SU-DHL-6 (cell line): ENCODE measurements around the gene CPE.

ENCODE experiments used
- EZH2phosphoT487 ChIP-seq: fragments of 200-600 bp; sonication (generic), shearing (Covaris generic); conservative IDR thresholded peaks from 2 replicates; pipeline ENCODE4 v1.6.1; 2018; ENCODE audit warnings: mild to moderate bottlenecking, antibody characterized with exemption, low read length, moderate library complexity, mixed read lengths
- TF ChIP-seq, protein P1 (sequence below): fragments of 200-600 bp; sonication (generic); IDR thresholded peaks from one replicate; pipeline ENCODE4 v1.5.1; 2017; ENCODE audit warnings: antibody characterized with exemption, mild to moderate bottlenecking, low read length, moderate library complexity; ENCODE audit not compliant: insufficient read depth, poor library complexity, severe bottlenecking

DNA sequence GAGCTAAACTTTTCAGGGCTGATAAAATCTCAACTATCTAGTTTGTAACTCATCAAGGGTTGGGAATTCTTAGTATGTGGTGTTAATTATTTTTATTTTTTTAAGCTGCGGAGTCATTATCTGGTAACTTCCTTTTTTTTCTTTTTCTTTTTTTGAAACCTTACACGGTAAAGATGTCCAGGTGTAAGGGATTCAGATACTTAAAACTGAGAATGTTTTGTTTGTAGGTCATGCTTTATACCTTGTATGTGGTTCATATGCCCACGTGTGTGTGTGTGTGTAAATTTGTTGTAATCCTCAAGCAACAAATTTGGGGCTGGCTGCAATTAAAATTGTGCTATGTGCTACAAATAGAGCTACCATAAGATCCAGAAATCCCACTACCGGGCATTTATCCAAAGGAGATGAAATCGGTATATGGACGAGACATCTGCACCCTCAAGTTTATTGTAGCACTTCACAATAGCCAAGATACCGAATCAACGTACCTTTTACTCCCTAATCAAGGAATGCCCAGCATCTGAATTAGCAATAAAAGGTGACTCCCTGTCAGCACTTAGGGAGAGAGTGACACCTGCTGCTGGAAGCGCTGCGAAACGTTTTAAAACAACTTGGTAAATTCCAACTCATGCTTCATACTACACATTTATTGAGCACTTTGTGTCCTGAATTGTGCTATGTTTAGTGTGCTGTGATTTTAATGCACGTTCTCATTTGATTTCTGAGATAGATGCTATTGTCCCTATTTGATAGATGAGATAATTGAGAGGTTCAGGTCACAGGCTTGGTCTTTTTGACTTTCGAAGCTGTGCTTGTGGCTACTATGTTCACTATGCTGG lies 35.2 kb upstream of the CPE start:
- TF ChIP-seq, protein P1, sequence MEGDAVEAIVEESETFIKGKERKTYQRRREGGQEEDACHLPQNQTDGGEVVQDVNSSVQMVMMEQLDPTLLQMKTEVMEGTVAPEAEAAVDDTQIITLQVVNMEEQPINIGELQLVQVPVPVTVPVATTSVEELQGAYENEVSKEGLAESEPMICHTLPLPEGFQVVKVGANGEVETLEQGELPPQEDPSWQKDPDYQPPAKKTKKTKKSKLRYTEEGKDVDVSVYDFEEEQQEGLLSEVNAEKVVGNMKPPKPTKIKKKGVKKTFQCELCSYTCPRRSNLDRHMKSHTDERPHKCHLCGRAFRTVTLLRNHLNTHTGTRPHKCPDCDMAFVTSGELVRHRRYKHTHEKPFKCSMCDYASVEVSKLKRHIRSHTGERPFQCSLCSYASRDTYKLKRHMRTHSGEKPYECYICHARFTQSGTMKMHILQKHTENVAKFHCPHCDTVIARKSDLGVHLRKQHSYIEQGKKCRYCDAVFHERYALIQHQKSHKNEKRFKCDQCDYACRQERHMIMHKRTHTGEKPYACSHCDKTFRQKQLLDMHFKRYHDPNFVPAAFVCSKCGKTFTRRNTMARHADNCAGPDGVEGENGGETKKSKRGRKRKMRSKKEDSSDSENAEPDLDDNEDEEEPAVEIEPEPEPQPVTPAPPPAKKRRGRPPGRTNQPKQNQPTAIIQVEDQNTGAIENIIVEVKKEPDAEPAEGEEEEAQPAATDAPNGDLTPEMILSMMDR = no peak
- TF ChIP-seq EZH2phosphoT487 = no peak
